ENCODE data around the gene GOPC.

Gene GOPC

DNA sequence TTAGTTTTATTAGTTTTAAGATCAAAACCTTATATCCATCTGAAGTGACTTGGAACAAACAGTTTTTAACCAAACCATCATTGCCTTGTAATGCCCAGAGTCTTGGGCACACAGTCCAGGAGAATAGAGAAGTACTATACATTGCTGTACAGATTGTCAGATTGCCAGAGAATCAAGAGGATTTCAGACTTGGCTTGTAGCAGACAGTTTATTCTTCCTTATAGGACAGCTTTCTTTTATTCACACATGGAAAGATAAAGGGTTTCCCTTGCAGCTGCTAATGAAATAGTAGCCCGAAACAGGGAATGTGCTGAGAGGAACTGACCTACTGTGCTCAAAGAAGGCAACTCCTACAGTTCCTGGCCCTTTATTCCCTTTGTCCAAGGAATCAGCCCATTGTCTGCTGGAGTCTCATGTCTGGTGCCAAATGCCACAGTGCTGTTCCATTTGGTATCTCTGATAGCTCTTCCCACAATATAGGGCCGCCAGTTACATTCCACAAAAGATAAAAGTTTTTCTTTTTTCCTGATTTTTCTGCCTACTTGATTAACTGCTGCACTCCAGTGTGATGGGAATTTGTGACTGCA is 89.2 kb downstream of the GOPC start:
- DNase-seq = no peak

GRCh38 chr6:117512056-117512828 is 90.1 kb downstream of the GOPC start:
- DNase-seq = no peak
